PC-3 (cell line): ENCODE measurements around the gene CDS1. TPM values are rescaled to one million over a fixed set of nuclear protein-coding genes. Genes with fewer than 3 reads are reported as not detected.

Source experiments
- ATAC-seq: fragments of 200-7000 bp; cut with Tn5 transposase; 2 replicates; pipeline ENCODE4 v1.9.1; 2020; ENCODE audit warnings: mild to moderate bottlenecking, moderate library complexity
- BruUV-seq: library from RNA; stranded (reverse); fragments of 400-500 nt; replicated peaks from 2 replicates; lab custom pipeline; 2021; lab: Mats Ljungman, UMichigan
- CTCF ChIA-PET: fragments of 300-600 bp; sonication (Branson Sonifier 250); formaldehyde crosslinking; loops from one replicate; lab custom pipeline; 2022; ENCODE audit warnings: antibody characterized with exemption; lab: Charles Lee
- POLR2A ChIA-PET: fragments of 300-600 bp; sonication (Branson Sonifier 250); formaldehyde crosslinking; loops from one replicate; lab custom pipeline; 2022; ENCODE audit warnings: antibody characterized with exemption; ENCODE audit not compliant: unreplicated experiment; lab: Charles Lee
- DNase-seq: peaks from one replicate; pipeline ENCODE4 v3.0.0-alpha.2; 2015
- H2AFZ ChIP-seq: fragments of 300-600 bp; sonication (generic); 2 replicates; pipeline ENCODE4 v1.6.0; 2016; ENCODE audit warnings: antibody characterized with exemption, low read length
- H3F3A ChIP-seq: fragments of 300-600 bp; sonication (generic); one replicate; pipeline ENCODE4 v1.6.0; 2017; ENCODE audit warnings: antibody characterized with exemption, low read length, control low read depth, mild to moderate bottlenecking; ENCODE audit not compliant: unreplicated experiment
- H3K27ac ChIP-seq: fragments of 300-600 bp; sonication (generic); 2 replicates; pipeline ENCODE4 v1.5.1; 2016; ENCODE audit warnings: mild to moderate bottlenecking, low read length
- H3K27me3 ChIP-seq: fragments of 300-600 bp; sonication (generic); 2 replicates; pipeline ENCODE4 v1.6.1; 2016; ENCODE audit warnings: low read length, mixed read lengths
- H3K36me3 ChIP-seq: fragments of 300-600 bp; sonication (generic); 2 replicates; pipeline ENCODE4 v1.6.1; 2016; ENCODE audit warnings: low read depth, mixed run types, low read length, mixed read lengths
- H3K4me1 ChIP-seq: fragments of 300-600 bp; sonication (generic); 2 replicates; pipeline ENCODE4 v1.5.1; 2016; ENCODE audit warnings: low read length; ENCODE audit not compliant: insufficient read depth
- H3K4me2 ChIP-seq: fragments of 300-600 bp; sonication (generic); 2 replicates; pipeline ENCODE4 v1.6.0; 2016; ENCODE audit warnings: low read length
- H3K4me3 ChIP-seq: fragments of 300-600 bp; sonication (generic); 2 replicates; pipeline ENCODE4 v1.5.1; 2016; ENCODE audit warnings: mild to moderate bottlenecking, low read length, mixed read lengths
- H3K79me2 ChIP-seq: fragments of 300-600 bp; sonication (generic); 2 replicates; pipeline ENCODE4 v1.6.1; 2017; ENCODE audit warnings: low read length, mixed read lengths
- H3K9ac ChIP-seq: fragments of 300-600 bp; sonication (generic); 2 replicates; pipeline ENCODE4 v1.6.0; 2016; ENCODE audit warnings: mild to moderate bottlenecking, low read length
- H3K9me2 ChIP-seq: fragments of 300-600 bp; sonication (generic); replicated peaks from 2 replicates; pipeline ENCODE4 v1.6.1; 2016; ENCODE audit warnings: mixed run types, low read length, mixed read lengths
- H3K9me3 ChIP-seq: fragments of 300-600 bp; sonication (generic); 2 replicates; pipeline ENCODE4 v1.6.1; 2016; ENCODE audit warnings: low read length, mixed read lengths
- H4K20me1 ChIP-seq: fragments of 300-600 bp; sonication (generic); 2 replicates; pipeline ENCODE4 v1.6.1; 2016; ENCODE audit warnings: low read length, mixed read lengths
- EZH2 ChIP-seq: fragments of 300-600 bp; sonication (generic); IDR thresholded peaks from one replicate; pipeline ENCODE4 v1.6.1; 2017; ENCODE audit warnings: antibody characterized with exemption, mild to moderate bottlenecking, low read length; ENCODE audit not compliant: unreplicated experiment
- EZH2phosphoT487 ChIP-seq: fragments of 300-600 bp; sonication (generic); IDR thresholded peaks from 2 replicates; pipeline ENCODE4 v1.6.1; 2018; ENCODE audit warnings: mild to moderate bottlenecking, antibody characterized with exemption, low read length, borderline replicate concordance
- intact Hi-C: fragments of 100-400 bp; cut with micrococcal nuclease; formaldehyde crosslinking; loops from 2 replicates; pipeline ENCODE4 v1.9.0; 2023
- total RNA-seq: library from RNA; depleted of rRNA; stranded (reverse); fragments of >200 nt; gene quantifications from 2 replicates; pipeline ENCODE4 v1.2.3, GENCODE V29; 2014
- TF ChIP-seq, protein P1 (sequence below): fragments of 300-600 bp; sonication (generic); conservative IDR thresholded peaks from 2 replicates; pipeline ENCODE4 v1.5.1; 2017; ENCODE audit warnings: antibody characterized with exemption, low read depth, mild to moderate bottlenecking, low read length

Gene CDS1
- total RNA-seq, 1 experiment from 2014 or later: 10.4 TPM

DNA sequence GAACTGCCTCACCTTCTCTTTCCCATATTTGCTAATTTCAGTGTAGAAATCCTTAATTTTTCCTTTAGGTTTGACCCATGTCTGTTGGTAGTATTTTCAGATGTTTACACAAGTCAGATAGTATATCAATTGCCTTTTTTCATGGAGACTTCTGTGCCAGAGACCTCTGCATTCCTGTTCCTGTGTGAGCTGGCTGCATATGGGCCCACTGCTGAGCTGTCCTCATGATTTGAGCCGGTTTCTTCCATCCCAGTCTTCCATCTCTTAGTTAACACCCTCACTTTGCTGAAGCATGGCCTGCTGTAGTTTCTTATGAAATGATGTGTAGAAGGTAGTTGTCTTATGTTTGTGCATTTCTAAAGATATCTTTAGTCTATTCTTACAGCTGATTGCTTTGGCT lies 40.0 kb downstream of the CDS1 start:
- CTCF ChIA-PET: no interaction called here
- POLR2A ChIA-PET: interaction anchor here (0.6 kb wide), 1 partner anchor 217 kb away, joined by 5 read pairs; no protein-coding TSS in a partner anchor
- H3K9ac ChIP-seq: no peak overlapping the region
- no peak overlapping the region for H3K4me2 ChIP-seq
- no peaks in the 10 kb centered on the region for H3K9me3 ChIP-seq
- no peaks in the 10 kb centered on the region for H3K79me2 ChIP-seq
- intact Hi-C loops: no loop called here
- BruUV-seq: no TSS peak
- H2AFZ ChIP-seq: no peak overlapping the region
- ATAC-seq (no peak), DNase-seq (no peak)
- no peaks in the 10 kb centered on the region for H3K4me1 ChIP-seq
- no peaks in the 10 kb centered on the region for H3K27me3 ChIP-seq
- no peaks in the 10 kb centered on the region for H4K20me1 ChIP-seq
- no peaks in the 10 kb centered on the region for H3F3A ChIP-seq
- no peak overlapping the region for H3K27ac ChIP-seq
- H3K36me3 ChIP-seq: no peaks in the 10 kb centered on the region
- H3K4me3 ChIP-seq: no peak overlapping the region
- TF ChIP-seq EZH2 (no peak), EZH2phosphoT487 (no peak)
- TF ChIP-seq, protein P1, sequence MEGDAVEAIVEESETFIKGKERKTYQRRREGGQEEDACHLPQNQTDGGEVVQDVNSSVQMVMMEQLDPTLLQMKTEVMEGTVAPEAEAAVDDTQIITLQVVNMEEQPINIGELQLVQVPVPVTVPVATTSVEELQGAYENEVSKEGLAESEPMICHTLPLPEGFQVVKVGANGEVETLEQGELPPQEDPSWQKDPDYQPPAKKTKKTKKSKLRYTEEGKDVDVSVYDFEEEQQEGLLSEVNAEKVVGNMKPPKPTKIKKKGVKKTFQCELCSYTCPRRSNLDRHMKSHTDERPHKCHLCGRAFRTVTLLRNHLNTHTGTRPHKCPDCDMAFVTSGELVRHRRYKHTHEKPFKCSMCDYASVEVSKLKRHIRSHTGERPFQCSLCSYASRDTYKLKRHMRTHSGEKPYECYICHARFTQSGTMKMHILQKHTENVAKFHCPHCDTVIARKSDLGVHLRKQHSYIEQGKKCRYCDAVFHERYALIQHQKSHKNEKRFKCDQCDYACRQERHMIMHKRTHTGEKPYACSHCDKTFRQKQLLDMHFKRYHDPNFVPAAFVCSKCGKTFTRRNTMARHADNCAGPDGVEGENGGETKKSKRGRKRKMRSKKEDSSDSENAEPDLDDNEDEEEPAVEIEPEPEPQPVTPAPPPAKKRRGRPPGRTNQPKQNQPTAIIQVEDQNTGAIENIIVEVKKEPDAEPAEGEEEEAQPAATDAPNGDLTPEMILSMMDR: no peak
- no peaks in the 10 kb centered on the region for H3K9me2 ChIP-seq

DNA sequence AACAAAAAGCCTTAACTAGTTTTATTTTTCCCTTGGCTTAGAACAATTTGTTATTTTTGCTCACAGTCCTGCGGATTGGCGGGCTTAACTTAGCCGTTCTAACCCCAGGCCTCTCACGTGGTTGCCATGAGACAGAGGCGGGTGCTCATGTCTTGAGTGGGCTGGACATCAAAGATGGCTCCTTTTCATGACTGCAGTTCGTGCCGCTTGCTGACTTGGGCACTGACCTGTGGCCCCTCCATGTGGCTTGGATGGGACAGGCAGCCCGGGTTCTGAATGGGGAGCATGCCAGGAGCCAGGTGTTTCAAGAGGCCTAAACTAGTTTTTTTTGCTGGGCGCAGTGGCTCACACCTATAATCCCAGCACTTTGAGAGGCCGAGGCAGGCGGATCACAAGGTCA lies 40.7 kb downstream of the CDS1 start:
- no peak overlapping the region for H3K4me2 ChIP-seq
- H3K79me2 ChIP-seq: no peaks in the 10 kb centered on the region
- H2AFZ ChIP-seq: no peak overlapping the region
- DNase-seq (no peak), ATAC-seq (no peak)
- no peaks in the 10 kb centered on the region for H3K36me3 ChIP-seq
- H3K27me3 ChIP-seq: no peaks in the 10 kb centered on the region
- BruUV-seq: no TSS peak
- POLR2A ChIA-PET: no interaction called here
- no peaks in the 10 kb centered on the region for H3F3A ChIP-seq
- intact Hi-C loops: no loop called here
- TF ChIP-seq EZH2 (no peak), EZH2phosphoT487 (no peak)
- TF ChIP-seq, protein P1: no peak
- H3K4me3 ChIP-seq: no peak overlapping the region
- H3K27ac ChIP-seq: no peak overlapping the region
- CTCF ChIA-PET: no interaction called here
- H3K9ac ChIP-seq: no peak overlapping the region
- no peaks in the 10 kb centered on the region for H3K9me2 ChIP-seq
- H3K4me1 ChIP-seq: no peaks in the 10 kb centered on the region
- no peaks in the 10 kb centered on the region for H4K20me1 ChIP-seq
- H3K9me3 ChIP-seq: no peaks in the 10 kb centered on the region

DNA sequence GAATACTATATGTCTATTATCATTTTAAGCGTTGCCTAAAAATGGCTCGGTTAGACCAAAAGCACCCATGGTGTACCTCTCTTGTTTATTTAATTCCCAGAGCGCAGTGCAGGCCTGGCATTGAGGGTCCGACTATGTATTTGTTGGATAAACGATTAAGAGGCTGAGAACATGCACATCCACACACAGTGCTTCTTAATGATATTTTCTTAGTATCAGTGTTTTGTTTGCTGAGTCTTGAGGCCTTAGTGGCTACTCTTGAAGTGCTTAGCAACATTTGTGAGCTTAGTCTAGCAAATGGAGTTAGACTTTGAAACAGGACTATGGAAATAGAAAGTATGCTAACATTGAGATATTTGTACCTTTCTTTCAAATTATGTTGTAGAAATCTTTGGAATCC lies 43.7 kb downstream of the CDS1 start:
- Histone ChIP-seq H3K79me2 (no peaks in the 10 kb centered on the region), H3K9me3 (no peaks in the 10 kb centered on the region), H3K4me2 (no peak overlapping the region), H4K20me1 (no peaks in the 10 kb centered on the region), H3K9ac (no peak overlapping the region), H2AFZ (no peak overlapping the region), H3K27ac (no peak overlapping the region), H3K9me2 (no peaks in the 10 kb centered on the region), H3K4me3 (no peak overlapping the region), H3F3A (no peaks in the 10 kb centered on the region), H3K4me1 (peaks cover 3% of the 10 kb centered on the region), H3K36me3 (no peaks in the 10 kb centered on the region), H3K27me3 (no peaks in the 10 kb centered on the region)
- ATAC-seq (no peak), DNase-seq (no peak)
- CTCF ChIA-PET: no interaction called here
- BruUV-seq: no TSS peak
- TF ChIP-seq EZH2 (no peak), EZH2phosphoT487 (no peak)
- TF ChIP-seq, protein P1: no peak
- POLR2A ChIA-PET: no interaction called here
- intact Hi-C loops: no loop called here
